ENCODE measurements around the gene LRATD1.

- TF ChIP-seq CTCF (IDR thresholded peaks at IDR 0.05; ENCODE audit: low read depth, low read length) (no peak), EZH2phosphoT487 (IDR thresholded peaks at IDR 0.05; ENCODE audit: low read depth) (no peak)
Measured at GRCh38 chr2:14678761-14679160, 46.2 kb downstream of the LRATD1 start.

All from OCI-LY3 (cell line).